Mesenchymal stem cell (in vitro differentiated cells and primary cell): ENCODE data around the gene CRB1.

Experiments
- DNase-seq: peaks from one replicate; pipeline ENCODE4 v3.0.0-alpha.2; 2013
- H2AFZ ChIP-seq: one replicate; pipeline ENCODE4 v1.6.1; 2013; ENCODE audit warnings: low read depth, mild to moderate bottlenecking, control low read depth, inconsistent platforms, low read length, moderate library complexity
- H2AK5ac ChIP-seq: 2 replicates; pipeline ENCODE4 v1.6.1; 2013; ENCODE audit warnings: low read length, moderate library complexity, mild to moderate bottlenecking, inconsistent platforms; ENCODE audit not compliant: severe bottlenecking
- H2BK120ac ChIP-seq: one replicate; pipeline ENCODE4 v1.6.1; 2013; ENCODE audit warnings: low read depth, mild to moderate bottlenecking, inconsistent platforms, low read length, moderate library complexity
- H2BK12ac ChIP-seq, 2 experiments: one replicate each; pipeline ENCODE4 v1.6.1; 2013; ENCODE audit warnings: inconsistent platforms in 2 of 2, low read length in 2 of 2, mild to moderate bottlenecking in 2 of 2, moderate library complexity in 2 of 2, control low read depth in 1 of 2
- H2BK15ac ChIP-seq: one replicate; pipeline ENCODE4 v1.6.1; 2013; ENCODE audit warnings: mild to moderate bottlenecking, low read depth, inconsistent platforms; ENCODE audit not compliant: poor library complexity, severe bottlenecking
- H2BK5ac ChIP-seq: 2 replicates; pipeline ENCODE4 v1.6.1; 2013; ENCODE audit warnings: low read depth, mild to moderate bottlenecking, low read length, control low read depth, inconsistent platforms; ENCODE audit not compliant: poor library complexity, severe bottlenecking
- H3K14ac ChIP-seq, 2 experiments: one replicate each; pipeline ENCODE4 v1.6.1; 2013; ENCODE audit warnings: inconsistent platforms in 2 of 2, low read length in 2 of 2, control low read depth in 1 of 2, mild to moderate bottlenecking in 1 of 2, moderate library complexity in 1 of 2
- H3K18ac ChIP-seq, 2 experiments: one replicate each; pipeline ENCODE4 v1.6.1; 2013; ENCODE audit warnings: inconsistent platforms in 2 of 2, low read length in 2 of 2, control low read depth in 1 of 2, low read depth in 1 of 2, mild to moderate bottlenecking in 1 of 2
- H3K23ac ChIP-seq, 2 experiments: one replicate each; pipeline ENCODE4 v1.6.1; 2013; ENCODE audit warnings: inconsistent platforms in 2 of 2, low read length in 2 of 2, mild to moderate bottlenecking in 2 of 2, moderate library complexity in 2 of 2, control low read depth in 1 of 2
- H3K27ac ChIP-seq: 2 replicates; pipeline ENCODE4 v1.5.1; 2013; ENCODE audit warnings: mild to moderate bottlenecking, moderate library complexity, low read length, control low read depth, inconsistent platforms; ENCODE audit not compliant: poor library complexity, severe bottlenecking
- H3K27me3 ChIP-seq, 2 experiments: 2 replicates each; pipeline versions ENCODE4 v1.6.1 to v1.7.0; 2013; ENCODE audit warnings: low read length in 2 of 2, mild to moderate bottlenecking in 2 of 2, moderate library complexity in 2 of 2, control low read depth in 1 of 2, inconsistent platforms in 1 of 2; ENCODE audit not compliant: control insufficient read depth in 1 of 2, insufficient read depth in 1 of 2
- H3K36me3 ChIP-seq, 2 experiments: 2 replicates each; pipeline versions ENCODE4 v1.6.1 to v1.7.0; 2013; ENCODE audit warnings: low read length in 2 of 2, control low read depth in 1 of 2, inconsistent platforms in 1 of 2, low read depth in 1 of 2, mild to moderate bottlenecking in 1 of 2; ENCODE audit not compliant: insufficient read depth in 2 of 2, control insufficient read depth in 1 of 2
- H3K4ac ChIP-seq, 2 experiments: one replicate each; pipeline ENCODE4 v1.6.1; 2013; ENCODE audit warnings: inconsistent platforms in 2 of 2, low read length in 2 of 2, mild to moderate bottlenecking in 2 of 2, moderate library complexity in 2 of 2, control low read depth in 1 of 2, low read depth in 1 of 2
- H3K4me1 ChIP-seq: 2 replicates; pipeline ENCODE4 v1.6.1; 2013; ENCODE audit warnings: low read depth, low read length, control low read depth; ENCODE audit not compliant: control insufficient read depth, insufficient read depth
- H3K4me2 ChIP-seq: 2 replicates; pipeline ENCODE4 v1.6.1; 2013; ENCODE audit warnings: low read length, mild to moderate bottlenecking, inconsistent platforms; ENCODE audit not compliant: poor library complexity, severe bottlenecking
- H3K4me3 ChIP-seq, 2 experiments: 2 replicates each; pipeline versions ENCODE4 v1.5.1 to v1.7.0; 2013; ENCODE audit warnings: low read length in 2 of 2, mild to moderate bottlenecking in 2 of 2, control low read depth in 1 of 2, low read depth in 1 of 2; ENCODE audit not compliant: insufficient read depth in 1 of 2
- H3K79me1 ChIP-seq: replicated peaks from 2 replicates; pipeline ENCODE4 v1.6.1; 2013; ENCODE audit warnings: mild to moderate bottlenecking, control low read depth, low read length, inconsistent platforms; ENCODE audit not compliant: poor library complexity, severe bottlenecking
- H3K9ac ChIP-seq: 2 replicates; pipeline ENCODE4 v1.7.0; 2013; ENCODE audit warnings: mild to moderate bottlenecking, low read length, moderate library complexity
- H3K9me3 ChIP-seq: 2 replicates; pipeline ENCODE4 v1.7.0; 2013; ENCODE audit warnings: mild to moderate bottlenecking, low read length; ENCODE audit not compliant: control insufficient read depth
- H4K8ac ChIP-seq: one replicate; pipeline ENCODE4 v1.6.1; 2013; ENCODE audit warnings: inconsistent platforms, mild to moderate bottlenecking, low read length, moderate library complexity
- H4K91ac ChIP-seq: one replicate; pipeline ENCODE4 v1.6.1; 2013; ENCODE audit warnings: mild to moderate bottlenecking, low read length, inconsistent platforms
- WGBS: methylation state at CpG from one replicate; pipeline ENCODE4 v1.1.7; 2013; ENCODE audit warnings: mixed read lengths; 5-methylcytosine and 5-hydroxymethylcytosine counted together

Gene CRB1

DNA sequence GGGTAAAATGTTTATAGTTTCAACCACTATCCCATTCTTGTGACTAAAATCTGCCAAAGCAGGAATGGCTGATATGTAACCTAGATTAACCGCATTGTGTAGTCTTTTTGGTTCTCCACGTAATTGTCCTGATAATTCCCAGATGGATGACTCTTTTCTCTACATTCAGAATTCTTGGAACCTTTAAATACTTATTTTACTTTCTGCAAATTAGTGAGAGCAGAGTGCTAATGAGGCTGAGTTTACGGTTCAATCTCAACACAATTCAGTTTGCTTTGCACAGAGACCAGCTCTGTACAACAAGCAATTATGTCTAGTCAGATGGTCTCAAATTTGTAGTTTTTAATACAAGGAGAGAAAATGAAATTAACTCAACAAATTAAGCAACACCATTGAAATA lies 9.1 kb downstream of the CRB1 start:
- WGBS: 70% methylated on average over 2 of the region's 3 CpGs
- no peak overlapping the region for H4K8ac ChIP-seq

DNA sequence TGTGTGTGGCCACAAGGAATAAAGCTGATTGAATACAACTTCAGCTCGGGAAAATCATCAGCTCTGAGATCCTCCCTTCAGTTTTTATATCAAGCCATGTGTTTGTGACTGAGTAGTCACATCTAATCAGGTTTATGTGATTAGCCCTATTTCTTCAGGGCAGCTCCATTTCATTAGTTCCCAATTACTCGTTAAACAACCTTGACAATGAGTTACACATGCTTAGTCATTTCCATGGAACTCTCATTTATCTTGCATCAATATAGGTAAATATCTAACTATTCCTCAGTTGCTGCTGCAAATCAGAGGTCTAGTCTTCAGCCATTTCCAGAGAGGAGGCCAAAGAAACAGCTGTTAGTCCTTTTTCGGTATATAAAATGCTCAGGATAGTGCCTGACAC lies 16.3 kb downstream of the CRB1 start:
- no peak overlapping the region for H3K4me2 ChIP-seq
- H3K14ac ChIP-seq: no peak overlapping the region
- no peaks in the 10 kb centered on the region for H3K36me3 ChIP-seq
- no peak overlapping the region for H3K4ac ChIP-seq
- no peak overlapping the region for H2BK5ac ChIP-seq
- no peak overlapping the region for H4K8ac ChIP-seq
- no peaks in the 10 kb centered on the region for H3K79me1 ChIP-seq
- H2BK120ac ChIP-seq: no peak overlapping the region
- WGBS: 81% methylated on average over 3 of the region's 3 CpGs
- H3K27me3 ChIP-seq: no peaks in the 10 kb centered on the region
- H3K4me3 ChIP-seq: no peak overlapping the region
- no peak for DNase-seq
- H3K18ac ChIP-seq: no peak overlapping the region
- H3K23ac ChIP-seq: no peak overlapping the region
- no peak overlapping the region for H3K27ac ChIP-seq
- no peaks in the 10 kb centered on the region for H3K9me3 ChIP-seq
- H2AK5ac ChIP-seq: no peak overlapping the region
- no peak overlapping the region for H2BK12ac ChIP-seq
- H2BK15ac ChIP-seq: no peak overlapping the region
- H3K4me1 ChIP-seq: no peaks in the 10 kb centered on the region
- H4K91ac ChIP-seq: no peak overlapping the region
- no peak overlapping the region for H3K9ac ChIP-seq
- H2AFZ ChIP-seq: no peak overlapping the region

More for the DNA sequence above, 9.1 kb downstream of the CRB1 start:
- no peak overlapping the region for H2AFZ ChIP-seq
- H4K91ac ChIP-seq: no peak overlapping the region
- DNase-seq: no peak
- no peak overlapping the region for H2BK15ac ChIP-seq
- no peak overlapping the region for H2BK5ac ChIP-seq
- H2BK12ac ChIP-seq: no peak overlapping the region
- no peak overlapping the region for H2BK120ac ChIP-seq
- no peaks in the 10 kb centered on the region for H3K4me1 ChIP-seq
- no peak overlapping the region for H3K27ac ChIP-seq
- no peak overlapping the region for H3K23ac ChIP-seq
- H3K27me3 ChIP-seq: no peaks in the 10 kb centered on the region
- no peaks in the 10 kb centered on the region for H3K79me1 ChIP-seq
- H3K4me2 ChIP-seq: no peak overlapping the region
- no peak overlapping the region for H3K9ac ChIP-seq
- H3K18ac ChIP-seq: no peak overlapping the region
- H3K14ac ChIP-seq: no peak overlapping the region
- no peak overlapping the region for H3K4ac ChIP-seq
- no peaks in the 10 kb centered on the region for H3K36me3 ChIP-seq
- no peak overlapping the region for H2AK5ac ChIP-seq
- H3K4me3 ChIP-seq: no peak overlapping the region
- no peaks in the 10 kb centered on the region for H3K9me3 ChIP-seq

DNA sequence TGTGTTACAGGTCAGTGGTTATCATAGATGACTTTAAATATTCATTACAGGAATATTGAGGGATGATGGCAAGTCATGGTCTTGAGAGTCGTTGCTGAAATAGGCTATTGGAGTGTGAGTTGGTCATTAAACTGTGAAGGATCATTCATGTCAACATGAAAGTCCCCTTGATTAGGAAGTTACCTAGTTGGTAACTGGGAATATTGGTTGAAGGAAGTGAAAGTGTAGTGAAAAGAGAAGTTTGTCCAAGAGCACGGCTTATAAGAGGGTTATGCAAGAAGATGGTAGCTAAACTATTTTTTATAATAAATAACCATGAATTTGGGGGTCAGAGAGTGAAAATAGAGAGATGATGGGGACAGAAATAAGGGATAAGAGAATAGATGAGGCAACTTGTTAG lies 16.9 kb downstream of the CRB1 start:
- no peak overlapping the region for H3K4ac ChIP-seq
- H2AFZ ChIP-seq: no peak overlapping the region
- H2BK12ac ChIP-seq: no peak overlapping the region
- H3K9ac ChIP-seq: no peak overlapping the region
- no peak overlapping the region for H2BK5ac ChIP-seq
- H3K9me3 ChIP-seq: no peaks in the 10 kb centered on the region
- no peak overlapping the region for H2BK120ac ChIP-seq
- H3K4me1 ChIP-seq: no peaks in the 10 kb centered on the region
- no peak overlapping the region for H3K4me3 ChIP-seq
- H3K14ac ChIP-seq: no peak overlapping the region
- no peak overlapping the region for H2BK15ac ChIP-seq
- H4K91ac ChIP-seq: no peak overlapping the region
- H3K36me3 ChIP-seq: no peaks in the 10 kb centered on the region
- H3K79me1 ChIP-seq: no peaks in the 10 kb centered on the region
- no peak overlapping the region for H2AK5ac ChIP-seq
- no peak overlapping the region for H4K8ac ChIP-seq
- H3K18ac ChIP-seq: no peak overlapping the region
- WGBS: 36% methylated on average over 1 of the region's 2 CpGs
- H3K27ac ChIP-seq: no peak overlapping the region
- H3K27me3 ChIP-seq: no peaks in the 10 kb centered on the region
- DNase-seq: no peak
- no peak overlapping the region for H3K23ac ChIP-seq
- no peak overlapping the region for H3K4me2 ChIP-seq

DNA sequence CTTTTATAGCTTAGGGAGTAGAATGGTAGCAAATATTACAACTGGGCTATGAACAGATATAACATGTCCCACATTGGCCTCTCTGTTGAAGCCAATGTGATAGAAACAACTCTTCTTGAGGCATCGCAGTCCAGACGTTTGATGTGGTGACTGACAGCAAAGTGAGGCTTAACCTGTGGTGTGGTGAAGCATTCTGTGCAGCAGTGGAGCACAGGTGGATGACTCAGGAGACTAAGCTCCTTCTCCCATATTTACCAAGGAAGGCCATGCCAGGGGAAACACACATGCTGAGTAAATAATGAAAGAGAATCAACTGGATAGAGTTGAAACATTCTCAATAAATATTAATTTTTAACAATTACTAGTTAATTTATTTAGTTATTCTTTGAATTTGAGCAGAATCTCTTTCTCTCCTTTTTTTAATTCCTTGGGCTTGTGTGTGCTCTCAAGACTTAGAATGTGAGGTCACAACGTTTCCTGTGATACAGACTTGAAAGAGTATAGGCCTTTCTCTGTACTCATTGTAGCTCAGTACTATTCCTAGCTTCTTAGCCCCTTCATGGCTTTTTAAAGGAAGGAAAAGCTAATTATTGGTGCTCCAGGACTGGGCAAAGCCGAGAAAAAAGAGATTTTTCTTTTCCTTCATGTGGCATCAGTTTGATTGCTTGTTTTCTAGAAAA lies 17.6 kb downstream of the CRB1 start:
- Histone ChIP-seq H2BK12ac (no peak overlapping the region), H2BK15ac (no peak overlapping the region), H3K27me3 (no peaks in the 10 kb centered on the region), H3K4ac (no peak overlapping the region), H3K18ac (no peak overlapping the region), H3K79me1 (no peaks in the 10 kb centered on the region), H4K91ac (no peak overlapping the region), H3K9me3 (no peaks in the 10 kb centered on the region), H3K4me1 (no peaks in the 10 kb centered on the region), H2BK5ac (no peak overlapping the region), H3K14ac (no peak overlapping the region), H3K9ac (no peak overlapping the region), H3K36me3 (no peaks in the 10 kb centered on the region), H3K27ac (no peak overlapping the region), H3K4me2 (no peak overlapping the region), H2AK5ac (no peak overlapping the region), H4K8ac (no peak overlapping the region), H2BK120ac (no peak overlapping the region), H2AFZ (no peak overlapping the region), H3K23ac (no peak overlapping the region), H3K4me3 (no peak overlapping the region)
- WGBS: 87% methylated on average over 2 of the region's 4 CpGs
- no peak for DNase-seq
